HepG2 (cell line): Measurements from ENCODE around the gene SIRPA. TPM values are rescaled to one million over a fixed set of nuclear protein-coding genes. Genes with fewer than 3 reads are reported as not detected.

Experiments used
- AHR ChIP-seq: IDR thresholded peaks from 2 replicates; pipeline ENCODE4 v1.6.1; 2018; ENCODE audit warnings: missing genetic modification reagents, missing compliant biosample characterization
- BCL6 ChIP-seq: IDR thresholded peaks from 2 replicates; pipeline ENCODE4 v1.6.1; 2016; ENCODE audit warnings: missing genetic modification reagents, missing compliant biosample characterization
- EZH2 ChIP-seq: conservative IDR thresholded peaks from 2 replicates; pipeline ENCODE4 v1.6.1; 2012; ENCODE audit warnings: mild to moderate bottlenecking, low read depth, low read length, moderate library complexity
- GATAD1 ChIP-seq: IDR thresholded peaks from 2 replicates; pipeline ENCODE4 v1.6.1; 2016; ENCODE audit warnings: missing genetic modification reagents, missing compliant biosample characterization
- MED1 ChIP-seq: sonication (generic); formaldehyde crosslinking; IDR thresholded peaks from 2 replicates; pipeline ENCODE4 v1.4.0; 2020; ENCODE audit warnings: missing genetic modification reagents
- NR2F6 ChIP-seq, 2 experiments: IDR thresholded peaks; 2 replicates each; pipeline ENCODE4 v1.6.1; 2016; ENCODE audit warnings: antibody characterized with exemption in 1 of 2, mild to moderate bottlenecking in 1 of 2
- SMAD1 ChIP-seq: sonication (generic); formaldehyde crosslinking; IDR thresholded peaks from 2 replicates; pipeline ENCODE4 v1.4.0; 2020; ENCODE audit warnings: missing genetic modification reagents, low read depth, mild to moderate bottlenecking, borderline replicate concordance
- ZBTB42 ChIP-seq: sonication (generic); formaldehyde crosslinking; IDR thresholded peaks from 2 replicates; pipeline ENCODE4 v1.5.0; 2020; ENCODE audit warnings: mild to moderate bottlenecking, missing genetic modification reagents
- ZNF367 ChIP-seq: sonication (generic); formaldehyde crosslinking; IDR thresholded peaks from 2 replicates; pipeline ENCODE4 v1.4.0; 2020; ENCODE audit warnings: missing genetic modification reagents, borderline replicate concordance
- ZNF546 ChIP-seq: sonication (generic); formaldehyde crosslinking; conservative IDR thresholded peaks from 2 replicates; pipeline ENCODE4 v1.8.1; 2023; ENCODE audit warnings: mild to moderate bottlenecking, missing genetic modification reagents
- ZNF614 ChIP-seq: IDR thresholded peaks from 2 replicates; pipeline ENCODE4 v1.6.1; 2018; ENCODE audit warnings: missing biosample characterization, missing genetic modification reagents, inconsistent platforms, borderline replicate concordance
- ZNF703 ChIP-seq: sonication (generic); formaldehyde crosslinking; IDR thresholded peaks from 2 replicates; pipeline ENCODE4 v1.5.1; 2020; ENCODE audit warnings: missing genetic modification reagents, mild to moderate bottlenecking, moderate library complexity, borderline replicate concordance
- ZNF768 ChIP-seq: sonication (generic); formaldehyde crosslinking; IDR thresholded peaks from 2 replicates; pipeline ENCODE4 v1.4.0; 2020; ENCODE audit warnings: missing genetic modification reagents
- ZNF780A ChIP-seq: sonication (generic); formaldehyde crosslinking; IDR thresholded peaks from 2 replicates; pipeline ENCODE4 v1.8.0; 2022; ENCODE audit warnings: mild to moderate bottlenecking, missing genetic modification reagents, moderate library complexity
- ZNF788 ChIP-seq: sonication (generic); formaldehyde crosslinking; IDR thresholded peaks from 2 replicates; pipeline ENCODE4 v1.5.0; 2020; ENCODE audit warnings: mild to moderate bottlenecking, missing genetic modification reagents, borderline replicate concordance
- polyA plus RNA-seq, 8 experiments: library from polyadenylated mRNA; depleted of rRNA in 3 of 8; stranded (reverse) in 7 of 8; unstranded in 1 of 8; fragments of >200 nt; fragmentation: Illumina TruSeq in 4 of 8; extraction: Trizol in 4 of 8; gene quantifications; 2 replicates each; pipeline versions ENCODE4 v1.2.1 to v1.2.3, GENCODE V29; 2011 to 2016; ENCODE audit warnings: low read depth in 4 of 8, missing spikeins in 1 of 8, mixed read lengths in 1 of 8; ENCODE audit not compliant: insufficient read depth in 1 of 8
- total RNA-seq, 5 experiments: library from RNA; depleted of rRNA; stranded (reverse); fragments of >200 nt; fragmentation: Illumina TruSeq; extraction: Trizol; gene quantifications; 2 replicates each; pipeline ENCODE4 v1.2.3, GENCODE V29; 2016; ENCODE audit warnings: low read depth in 1 of 5
- TF ChIP-seq, protein P1 (sequence below): sonication (generic); formaldehyde crosslinking; IDR thresholded peaks from 2 replicates; pipeline ENCODE4 v1.5.0; 2020; ENCODE audit warnings: mild to moderate bottlenecking, missing genetic modification reagents, borderline replicate concordance
- TF ChIP-seq, protein P2 (sequence below): sonication (generic); formaldehyde crosslinking; IDR thresholded peaks from 2 replicates; pipeline ENCODE4 v1.5.1; 2020; ENCODE audit warnings: mild to moderate bottlenecking, missing genetic modification reagents, moderate library complexity

Gene SIRPA
- total and polyA plus RNA-seq, 2 of the 13 experiments (the other 11 are each of a cell fraction or from before 2014, with no cell fraction given), result 7.2 to 17.6 TPM

DNA sequence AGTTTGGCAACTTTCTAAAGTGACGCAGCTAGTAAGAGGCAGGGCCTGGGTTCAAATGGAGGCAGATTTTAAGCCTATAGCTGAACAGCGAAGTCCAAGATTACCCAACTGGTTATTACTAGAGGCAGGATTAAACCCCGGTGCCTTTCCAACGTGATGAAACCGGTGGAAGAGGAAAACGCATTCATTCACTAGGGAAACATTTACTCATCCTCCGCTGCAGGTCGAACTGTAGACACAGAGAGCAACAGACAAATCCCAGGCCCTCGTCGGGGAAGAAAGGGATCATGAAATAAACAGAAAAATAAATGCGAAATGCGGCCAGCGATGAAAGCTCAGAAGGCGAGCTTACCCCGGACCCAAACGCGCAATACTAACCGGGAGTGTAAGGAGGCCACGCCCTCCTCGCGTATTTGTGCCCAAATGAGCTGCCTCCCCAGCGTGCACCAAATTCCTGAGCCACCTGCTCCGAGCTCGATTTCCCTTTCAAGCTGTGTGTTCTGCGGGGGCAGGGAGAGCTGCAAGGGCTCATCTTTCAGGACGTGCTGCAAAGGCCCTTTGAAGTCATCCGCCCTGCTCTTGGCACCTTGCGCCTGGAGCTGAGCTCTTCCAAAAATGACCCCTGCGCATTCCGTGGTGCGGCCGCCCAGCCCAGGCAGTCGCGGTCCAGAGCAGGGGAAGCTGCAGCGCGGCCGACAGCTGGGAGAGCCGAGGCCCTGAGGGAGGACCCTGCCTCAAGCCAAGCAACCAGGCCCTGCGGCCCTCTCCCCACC lies 51.7 kb downstream of the SIRPA start (continued):
- TF ChIP-seq, protein P1, sequence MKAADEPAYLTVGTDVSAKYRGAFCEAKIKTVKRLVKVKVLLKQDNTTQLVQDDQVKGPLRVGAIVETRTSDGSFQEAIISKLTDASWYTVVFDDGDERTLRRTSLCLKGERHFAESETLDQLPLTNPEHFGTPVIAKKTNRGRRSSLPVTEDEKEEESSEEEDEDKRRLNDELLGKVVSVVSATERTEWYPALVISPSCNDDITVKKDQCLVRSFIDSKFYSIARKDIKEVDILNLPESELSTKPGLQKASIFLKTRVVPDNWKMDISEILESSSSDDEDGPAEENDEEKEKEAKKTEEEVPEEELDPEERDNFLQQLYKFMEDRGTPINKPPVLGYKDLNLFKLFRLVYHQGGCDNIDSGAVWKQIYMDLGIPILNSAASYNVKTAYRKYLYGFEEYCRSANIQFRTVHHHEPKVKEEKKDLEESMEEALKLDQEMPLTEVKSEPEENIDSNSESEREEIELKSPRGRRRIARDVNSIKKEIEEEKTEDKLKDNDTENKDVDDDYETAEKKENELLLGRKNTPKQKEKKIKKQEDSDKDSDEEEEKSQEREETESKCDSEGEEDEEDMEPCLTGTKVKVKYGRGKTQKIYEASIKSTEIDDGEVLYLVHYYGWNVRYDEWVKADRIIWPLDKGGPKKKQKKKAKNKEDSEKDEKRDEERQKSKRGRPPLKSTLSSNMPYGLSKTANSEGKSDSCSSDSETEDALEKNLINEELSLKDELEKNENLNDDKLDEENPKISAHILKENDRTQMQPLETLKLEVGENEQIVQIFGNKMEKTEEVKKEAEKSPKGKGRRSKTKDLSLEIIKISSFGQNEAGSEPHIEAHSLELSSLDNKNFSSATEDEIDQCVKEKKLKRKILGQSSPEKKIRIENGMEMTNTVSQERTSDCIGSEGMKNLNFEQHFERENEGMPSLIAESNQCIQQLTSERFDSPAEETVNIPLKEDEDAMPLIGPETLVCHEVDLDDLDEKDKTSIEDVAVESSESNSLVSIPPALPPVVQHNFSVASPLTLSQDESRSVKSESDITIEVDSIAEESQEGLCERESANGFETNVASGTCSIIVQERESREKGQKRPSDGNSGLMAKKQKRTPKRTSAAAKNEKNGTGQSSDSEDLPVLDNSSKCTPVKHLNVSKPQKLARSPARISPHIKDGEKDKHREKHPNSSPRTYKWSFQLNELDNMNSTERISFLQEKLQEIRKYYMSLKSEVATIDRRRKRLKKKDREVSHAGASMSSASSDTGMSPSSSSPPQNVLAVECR, result no peak
- TF ChIP-seq, protein P2, sequence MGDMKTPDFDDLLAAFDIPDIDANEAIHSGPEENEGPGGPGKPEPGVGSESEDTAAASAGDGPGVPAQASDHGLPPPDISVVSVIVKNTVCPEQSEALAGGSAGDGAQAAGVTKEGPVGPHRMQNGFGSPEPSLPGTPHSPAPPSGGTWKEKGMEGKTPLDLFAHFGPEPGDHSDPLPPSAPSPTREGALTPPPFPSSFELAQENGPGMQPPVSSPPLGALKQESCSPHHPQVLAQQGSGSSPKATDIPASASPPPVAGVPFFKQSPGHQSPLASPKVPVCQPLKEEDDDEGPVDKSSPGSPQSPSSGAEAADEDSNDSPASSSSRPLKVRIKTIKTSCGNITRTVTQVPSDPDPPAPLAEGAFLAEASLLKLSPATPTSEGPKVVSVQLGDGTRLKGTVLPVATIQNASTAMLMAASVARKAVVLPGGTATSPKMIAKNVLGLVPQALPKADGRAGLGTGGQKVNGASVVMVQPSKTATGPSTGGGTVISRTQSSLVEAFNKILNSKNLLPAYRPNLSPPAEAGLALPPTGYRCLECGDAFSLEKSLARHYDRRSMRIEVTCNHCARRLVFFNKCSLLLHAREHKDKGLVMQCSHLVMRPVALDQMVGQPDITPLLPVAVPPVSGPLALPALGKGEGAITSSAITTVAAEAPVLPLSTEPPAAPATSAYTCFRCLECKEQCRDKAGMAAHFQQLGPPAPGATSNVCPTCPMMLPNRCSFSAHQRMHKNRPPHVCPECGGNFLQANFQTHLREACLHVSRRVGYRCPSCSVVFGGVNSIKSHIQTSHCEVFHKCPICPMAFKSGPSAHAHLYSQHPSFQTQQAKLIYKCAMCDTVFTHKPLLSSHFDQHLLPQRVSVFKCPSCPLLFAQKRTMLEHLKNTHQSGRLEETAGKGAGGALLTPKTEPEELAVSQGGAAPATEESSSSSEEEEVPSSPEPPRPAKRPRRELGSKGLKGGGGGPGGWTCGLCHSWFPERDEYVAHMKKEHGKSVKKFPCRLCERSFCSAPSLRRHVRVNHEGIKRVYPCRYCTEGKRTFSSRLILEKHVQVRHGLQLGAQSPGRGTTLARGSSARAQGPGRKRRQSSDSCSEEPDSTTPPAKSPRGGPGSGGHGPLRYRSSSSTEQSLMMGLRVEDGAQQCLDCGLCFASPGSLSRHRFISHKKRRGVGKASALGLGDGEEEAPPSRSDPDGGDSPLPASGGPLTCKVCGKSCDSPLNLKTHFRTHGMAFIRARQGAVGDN, result peak; percentile 56
- TF ChIP-seq ZNF788 (CRISPR knock-in tag) (peak; percentile 34; the same call in 1 of the 2 replicates), GATAD1 (CRISPR knock-in tag) (no peak), ZBTB42 (no peak), AHR (CRISPR knock-in tag) (no peak), ZNF768 (CRISPR knock-in tag) (no peak), ZNF614 (CRISPR knock-in tag) (no peak), BCL6 (CRISPR knock-in tag) (no peak), EZH2 (no peak; the same call in 1 of the 2 replicates), ZNF367 (CRISPR knock-in tag) (no peak), ZNF703 (CRISPR knock-in tag) (no peak), MED1 (no peak), SMAD1 (CRISPR knock-in tag) (no peak), ZNF780A (CRISPR knock-in tag) (no peak), ZNF546 (CRISPR knock-in tag) (no peak), NR2F6 (IDR thresholded peaks at IDR 0.05) (no peak), NR2F6 (CRISPR knock-in tag; IDR thresholded peaks at IDR 0.05) (no peak)
